Measurements from ENCODE around the gene CNTNAP2.
"Not testable (repeated sequence)": the region's sequence is repeated elsewhere in the genome, so short reads cannot be mapped to it uniquely, and the experiment has no call there.

The CNTNAP2 gene

DNA sequence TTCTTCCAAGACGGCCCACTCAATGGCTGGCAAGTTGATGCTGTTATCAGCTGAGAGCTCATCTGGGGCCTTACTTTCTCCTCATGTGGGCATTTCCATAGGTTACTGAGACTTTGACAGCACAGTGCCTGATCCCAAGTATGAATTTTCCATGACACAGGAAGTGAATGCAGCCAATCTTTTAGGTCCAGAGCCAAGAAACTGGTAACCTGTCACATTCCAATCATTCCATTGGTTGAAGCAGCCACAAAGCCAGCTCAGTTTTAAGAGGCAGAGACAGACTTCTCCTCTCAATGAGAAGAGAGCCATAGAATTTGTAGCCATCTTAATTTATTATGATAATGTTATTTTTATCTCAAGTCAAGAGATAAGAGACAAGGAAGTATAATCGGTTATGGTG lies 775.5 kb downstream of the CNTNAP2 start:
- no peaks in the 10 kb centered on the region for H3K4me1 ChIP-seq (ENCODE audit: control insufficient read depth in 2 of 2, insufficient read depth in 2 of 2, low read length in 2 of 2)
- no peaks in the 10 kb centered on the region for H3K36me3 ChIP-seq (ENCODE audit: control insufficient read depth in 2 of 2, insufficient read depth in 2 of 2, low read length in 2 of 2)
- no peaks in the 10 kb centered on the region for H3K27me3 ChIP-seq (ENCODE audit: control insufficient read depth in 2 of 2, insufficient read depth in 2 of 2, low read length in 2 of 2)
- H3K27ac ChIP-seq (ENCODE audit: low read depth in 2 of 2, low read length in 2 of 2) = no peak overlapping the region
- H3K9me3 ChIP-seq (ENCODE audit: control insufficient read depth in 2 of 2, low read length in 2 of 2) = peaks cover 0 to 2% of the 10 kb centered on the region in 2 donors
- H3K4me3 ChIP-seq (ENCODE audit: low read length in 2 of 2) = no peak overlapping the region
- no peak overlapping the region for H3K9ac ChIP-seq (ENCODE audit: low read depth in 1 of 2, low read length in 2 of 2)

DNA sequence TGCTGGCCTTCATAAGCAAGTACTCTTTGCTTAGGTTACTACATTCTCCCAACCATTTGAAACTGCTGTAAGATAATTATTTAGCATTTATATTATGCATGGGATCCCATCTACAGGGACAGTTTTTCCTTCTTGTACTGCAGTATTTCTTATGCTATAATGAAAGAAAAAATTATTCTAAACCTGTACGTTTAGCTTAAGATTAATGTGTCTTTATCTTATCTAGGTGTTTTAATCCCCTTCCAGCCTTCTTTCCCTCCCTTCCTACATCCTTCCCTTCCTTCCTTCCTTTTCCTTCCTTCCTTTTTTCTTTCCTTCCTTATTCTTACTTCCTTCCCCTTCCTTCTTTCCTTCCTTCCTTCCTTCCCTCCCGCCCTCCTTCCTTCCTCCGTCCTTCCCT lies 778.3 kb downstream of the CNTNAP2 start:
- no peaks in the 10 kb centered on the region for H3K27me3 ChIP-seq (ENCODE audit: control insufficient read depth in 2 of 2, insufficient read depth in 2 of 2, low read length in 2 of 2)
- H3K4me3 ChIP-seq (ENCODE audit: low read length in 2 of 2) = no peak overlapping the region
- no peaks in the 10 kb centered on the region for H3K9me3 ChIP-seq (ENCODE audit: control insufficient read depth in 2 of 2, low read length in 2 of 2)
- no peak overlapping the region for H3K27ac ChIP-seq (ENCODE audit: low read depth in 2 of 2, low read length in 2 of 2)
- no peak overlapping the region for H3K9ac ChIP-seq (ENCODE audit: low read depth in 1 of 2, low read length in 2 of 2)
- H3K4me1 ChIP-seq (ENCODE audit: control insufficient read depth in 2 of 2, insufficient read depth in 2 of 2, low read length in 2 of 2) = no peaks in the 10 kb centered on the region
- H3K36me3 ChIP-seq (ENCODE audit: control insufficient read depth in 2 of 2, insufficient read depth in 2 of 2, low read length in 2 of 2) = no peaks in the 10 kb centered on the region

DNA sequence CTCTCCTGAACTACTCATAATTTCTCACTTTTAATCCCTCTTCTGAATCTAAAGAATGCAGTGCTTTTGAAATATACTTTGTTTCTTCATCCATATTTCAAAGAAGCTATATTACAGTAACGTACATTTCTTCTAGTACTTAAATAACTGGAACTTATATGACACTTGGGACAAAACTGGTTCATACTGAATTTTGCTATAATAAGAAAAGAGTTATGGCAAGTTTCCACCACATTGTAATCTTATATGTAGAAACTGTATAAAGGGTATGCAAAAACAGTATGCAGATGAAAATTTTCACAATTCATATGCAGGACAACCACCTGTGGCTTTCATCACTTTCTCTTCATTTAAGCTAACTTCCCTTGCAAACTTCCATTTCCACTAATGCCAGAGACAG lies 785.7 kb downstream of the CNTNAP2 start:
- no peak overlapping the region for H3K9ac ChIP-seq (ENCODE audit: low read depth in 1 of 2, low read length in 2 of 2)
- no peaks in the 10 kb centered on the region for H3K36me3 ChIP-seq (ENCODE audit: control insufficient read depth in 2 of 2, insufficient read depth in 2 of 2, low read length in 2 of 2)
- H3K27me3 ChIP-seq (ENCODE audit: control insufficient read depth in 2 of 2, insufficient read depth in 2 of 2, low read length in 2 of 2) = no peaks in the 10 kb centered on the region
- H3K4me3 ChIP-seq (ENCODE audit: low read length in 2 of 2) = no peak overlapping the region
- no peaks in the 10 kb centered on the region for H3K9me3 ChIP-seq (ENCODE audit: control insufficient read depth in 2 of 2, low read length in 2 of 2)
- H3K4me1 ChIP-seq (ENCODE audit: control insufficient read depth in 2 of 2, insufficient read depth in 2 of 2, low read length in 2 of 2) = no peaks in the 10 kb centered on the region
- H3K27ac ChIP-seq (ENCODE audit: low read depth in 2 of 2, low read length in 2 of 2) = no peak overlapping the region

DNA sequence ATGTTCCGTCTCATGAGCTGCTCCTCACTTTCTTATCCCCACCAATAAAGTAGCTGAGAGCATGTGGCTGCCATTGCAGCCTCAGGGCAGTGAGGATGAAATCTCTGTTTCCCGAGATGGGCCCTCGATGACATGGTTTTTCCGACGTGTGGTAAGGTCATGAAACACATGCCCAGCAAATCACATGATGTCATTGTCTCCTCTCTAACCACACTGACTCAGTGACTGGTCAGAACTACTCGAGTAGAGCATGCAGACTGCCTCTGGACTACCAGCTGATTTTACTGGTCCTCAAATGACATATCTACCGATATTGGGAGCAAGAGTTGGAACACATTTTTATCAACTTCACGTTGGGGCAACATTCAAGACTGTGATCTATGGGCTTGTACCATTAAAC lies 786.1 kb downstream of the CNTNAP2 start:
- no peak overlapping the region for H3K9ac ChIP-seq (ENCODE audit: low read depth in 1 of 2, low read length in 2 of 2)
- H3K4me3 ChIP-seq (ENCODE audit: low read length in 2 of 2) = no peak overlapping the region

DNA sequence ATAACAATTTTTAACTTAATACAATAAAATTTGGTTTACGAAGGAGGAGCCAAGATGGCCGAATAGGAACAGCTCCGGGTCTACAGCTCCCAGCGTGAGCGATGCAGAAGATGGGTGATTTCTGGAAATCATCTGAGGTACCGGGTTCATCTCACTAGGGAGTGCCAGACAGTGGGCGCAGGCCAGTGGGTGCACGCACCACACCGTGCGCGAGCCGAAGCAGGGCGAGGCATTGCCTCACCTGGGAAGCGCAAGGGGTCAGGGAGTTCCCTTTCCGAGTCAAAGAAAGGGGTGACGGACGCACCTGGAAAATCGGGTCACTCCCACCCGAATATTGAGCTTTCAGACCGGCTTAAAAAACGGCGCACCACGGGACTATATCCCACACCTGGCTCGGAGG lies 789.1 kb downstream of the CNTNAP2 start:
- not testable (repeated sequence) for H3K9ac ChIP-seq (ENCODE audit: low read depth in 1 of 2, low read length in 2 of 2); H3K9me3 ChIP-seq (ENCODE audit: control insufficient read depth in 2 of 2, low read length in 2 of 2); H3K36me3 ChIP-seq (ENCODE audit: control insufficient read depth in 2 of 2, insufficient read depth in 2 of 2, low read length in 2 of 2); H3K27ac ChIP-seq (ENCODE audit: low read depth in 2 of 2, low read length in 2 of 2); H3K27me3 ChIP-seq (ENCODE audit: control insufficient read depth in 2 of 2, insufficient read depth in 2 of 2, low read length in 2 of 2); H3K4me3 ChIP-seq (ENCODE audit: low read length in 2 of 2); H3K4me1 ChIP-seq (ENCODE audit: control insufficient read depth in 2 of 2, insufficient read depth in 2 of 2, low read length in 2 of 2)

More for the DNA sequence above, 786.1 kb downstream of the CNTNAP2 start:
- Histone ChIP-seq H3K27me3 (ENCODE audit: control insufficient read depth in 2 of 2, insufficient read depth in 2 of 2, low read length in 2 of 2) (no peaks in the 10 kb centered on the region), H3K36me3 (ENCODE audit: control insufficient read depth in 2 of 2, insufficient read depth in 2 of 2, low read length in 2 of 2) (no peaks in the 10 kb centered on the region), H3K9me3 (ENCODE audit: control insufficient read depth in 2 of 2, low read length in 2 of 2) (no peaks in the 10 kb centered on the region), H3K4me1 (ENCODE audit: control insufficient read depth in 2 of 2, insufficient read depth in 2 of 2, low read length in 2 of 2) (no peaks in the 10 kb centered on the region), H3K27ac (ENCODE audit: low read depth in 2 of 2, low read length in 2 of 2) (no peak overlapping the region)

DNA sequence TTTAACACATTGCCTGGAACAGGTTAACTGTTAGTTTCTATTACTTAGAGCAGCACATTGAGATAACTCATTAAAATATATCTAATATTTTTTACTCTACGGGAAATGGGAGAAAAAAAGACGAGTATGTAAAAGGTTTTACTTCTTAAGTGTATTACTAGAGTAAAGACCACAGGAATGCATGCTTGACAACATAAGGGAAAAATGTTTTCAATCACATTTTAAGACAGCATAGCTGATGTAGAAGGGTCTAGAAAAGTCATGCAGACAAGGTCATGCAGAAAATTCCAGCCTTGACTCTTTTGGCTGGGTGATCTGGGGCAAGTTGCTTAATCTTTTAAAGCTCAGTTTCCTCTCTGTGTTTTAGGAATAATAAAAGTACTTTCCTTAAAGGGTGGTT lies 806.2 kb downstream of the CNTNAP2 start:
- peaks cover 0 to 2% of the 10 kb centered on the region in 2 donors for H3K9me3 ChIP-seq (ENCODE audit: control insufficient read depth in 2 of 2, low read length in 2 of 2)
- H3K27ac ChIP-seq (ENCODE audit: low read depth in 2 of 2, low read length in 2 of 2) = no peak overlapping the region

GRCh38 chr7:146926841-146927240 lies 810.2 kb downstream of the CNTNAP2 start:
- Histone ChIP-seq H3K4me3 (ENCODE audit: low read length in 2 of 2) (no peak overlapping the region), H3K36me3 (ENCODE audit: control insufficient read depth in 2 of 2, insufficient read depth in 2 of 2, low read length in 2 of 2) (no peaks in the 10 kb centered on the region)

More for the DNA sequence above, 806.2 kb downstream of the CNTNAP2 start:
- no peaks in the 10 kb centered on the region for H3K4me1 ChIP-seq (ENCODE audit: control insufficient read depth in 2 of 2, insufficient read depth in 2 of 2, low read length in 2 of 2)
- no peak overlapping the region for H3K4me3 ChIP-seq (ENCODE audit: low read length in 2 of 2)
- H3K36me3 ChIP-seq (ENCODE audit: control insufficient read depth in 2 of 2, insufficient read depth in 2 of 2, low read length in 2 of 2) = no peaks in the 10 kb centered on the region
- H3K9ac ChIP-seq (ENCODE audit: low read depth in 1 of 2, low read length in 2 of 2) = no peak overlapping the region
- no peaks in the 10 kb centered on the region for H3K27me3 ChIP-seq (ENCODE audit: control insufficient read depth in 2 of 2, insufficient read depth in 2 of 2, low read length in 2 of 2)

DNA sequence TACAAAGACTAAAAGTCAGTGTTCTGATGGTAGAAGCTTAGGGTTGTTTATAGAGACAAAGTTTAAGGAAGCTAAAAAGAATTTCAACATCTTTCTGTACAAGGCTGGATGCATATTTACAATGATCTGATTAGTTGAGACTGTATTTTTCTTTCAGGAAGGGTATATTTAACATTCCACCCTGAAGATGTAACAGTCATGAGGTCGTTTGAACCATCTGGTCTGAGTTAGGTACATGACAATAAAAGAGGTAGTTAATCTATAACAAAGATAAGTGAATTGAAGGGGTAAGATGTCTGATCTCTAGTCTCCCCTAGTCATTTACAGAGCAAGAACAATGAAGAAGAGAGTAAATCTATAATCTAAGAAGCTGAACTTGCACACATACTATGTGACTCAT lies 821.2 kb downstream of the CNTNAP2 start:
- no peaks in the 10 kb centered on the region for H3K27me3 ChIP-seq (ENCODE audit: control insufficient read depth in 2 of 2, insufficient read depth in 2 of 2, low read length in 2 of 2)
- H3K4me3 ChIP-seq (ENCODE audit: low read length in 2 of 2) = no peak overlapping the region
- no peak overlapping the region for H3K9ac ChIP-seq (ENCODE audit: low read depth in 1 of 2, low read length in 2 of 2)
- no peaks in the 10 kb centered on the region for H3K4me1 ChIP-seq (ENCODE audit: control insufficient read depth in 2 of 2, insufficient read depth in 2 of 2, low read length in 2 of 2)
- no peaks in the 10 kb centered on the region for H3K9me3 ChIP-seq (ENCODE audit: control insufficient read depth in 2 of 2, low read length in 2 of 2)
- no peaks in the 10 kb centered on the region for H3K36me3 ChIP-seq (ENCODE audit: control insufficient read depth in 2 of 2, insufficient read depth in 2 of 2, low read length in 2 of 2)
- H3K27ac ChIP-seq (ENCODE audit: low read depth in 2 of 2, low read length in 2 of 2) = no peak overlapping the region

More at GRCh38 chr7:146926841-146927240, 810.2 kb downstream of the CNTNAP2 start:
- H3K9me3 ChIP-seq (ENCODE audit: control insufficient read depth in 2 of 2, low read length in 2 of 2) = no peaks in the 10 kb centered on the region
- H3K9ac ChIP-seq (ENCODE audit: low read depth in 1 of 2, low read length in 2 of 2) = no peak overlapping the region
- H3K27ac ChIP-seq (ENCODE audit: low read depth in 2 of 2, low read length in 2 of 2) = no peak overlapping the region
- H3K4me1 ChIP-seq (ENCODE audit: control insufficient read depth in 2 of 2, insufficient read depth in 2 of 2, low read length in 2 of 2) = no peaks in the 10 kb centered on the region
- H3K27me3 ChIP-seq (ENCODE audit: control insufficient read depth in 2 of 2, insufficient read depth in 2 of 2, low read length in 2 of 2) = no peaks in the 10 kb centered on the region

DNA sequence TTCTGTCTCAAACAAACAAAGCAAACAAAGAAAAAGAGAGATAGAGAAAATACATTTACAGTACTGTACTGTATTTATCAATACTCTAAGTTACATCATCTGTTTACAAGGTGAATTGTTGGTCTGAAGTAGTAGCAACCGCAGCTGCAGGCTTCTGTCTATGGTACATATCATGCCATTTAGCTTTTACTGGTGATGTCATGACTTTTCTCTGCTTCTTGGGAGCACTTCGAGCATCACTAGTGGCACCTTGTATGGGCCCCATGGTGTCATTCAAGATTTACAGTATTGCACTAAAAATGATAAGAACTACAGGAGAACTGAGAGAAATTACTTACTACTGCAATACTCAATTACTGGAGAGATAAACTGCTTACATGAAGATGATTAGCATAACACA lies 826.9 kb downstream of the CNTNAP2 start:
- Histone ChIP-seq H3K27me3 (ENCODE audit: control insufficient read depth in 2 of 2, insufficient read depth in 2 of 2, low read length in 2 of 2) (no peaks in the 10 kb centered on the region), H3K27ac (ENCODE audit: low read depth in 2 of 2, low read length in 2 of 2) (no peak overlapping the region), H3K9me3 (ENCODE audit: control insufficient read depth in 2 of 2, low read length in 2 of 2) (no peaks in the 10 kb centered on the region), H3K9ac (ENCODE audit: low read depth in 1 of 2, low read length in 2 of 2) (no peak overlapping the region), H3K36me3 (ENCODE audit: control insufficient read depth in 2 of 2, insufficient read depth in 2 of 2, low read length in 2 of 2) (no peaks in the 10 kb centered on the region), H3K4me3 (ENCODE audit: low read length in 2 of 2) (no peak overlapping the region), H3K4me1 (ENCODE audit: control insufficient read depth in 2 of 2, insufficient read depth in 2 of 2, low read length in 2 of 2) (no peaks in the 10 kb centered on the region)

DNA sequence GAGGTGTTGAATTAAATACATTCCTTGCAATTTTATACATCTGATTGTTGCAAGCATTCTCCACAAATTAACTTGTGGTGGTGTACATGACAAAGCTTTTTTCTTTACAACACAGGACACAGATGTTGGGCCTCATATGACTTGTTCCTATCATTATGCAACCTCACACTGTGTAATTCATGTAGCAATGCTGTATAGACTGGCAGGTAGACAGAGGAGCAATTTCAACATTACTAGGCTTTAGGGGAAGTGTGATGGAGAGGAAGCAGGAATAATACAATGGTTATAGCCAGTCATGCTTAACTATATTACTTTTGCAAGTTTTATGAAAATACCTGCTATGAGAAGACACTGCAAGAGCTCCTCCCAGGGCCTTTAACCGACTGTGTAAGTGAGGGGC lies 832.1 kb downstream of the CNTNAP2 start:
- no peaks in the 10 kb centered on the region for H3K36me3 ChIP-seq (ENCODE audit: control insufficient read depth in 2 of 2, insufficient read depth in 2 of 2, low read length in 2 of 2)
- no peak overlapping the region for H3K27ac ChIP-seq (ENCODE audit: low read depth in 2 of 2, low read length in 2 of 2)
- no peaks in the 10 kb centered on the region for H3K9me3 ChIP-seq (ENCODE audit: control insufficient read depth in 2 of 2, low read length in 2 of 2)
- no peaks in the 10 kb centered on the region for H3K4me1 ChIP-seq (ENCODE audit: control insufficient read depth in 2 of 2, insufficient read depth in 2 of 2, low read length in 2 of 2)
- H3K27me3 ChIP-seq (ENCODE audit: control insufficient read depth in 2 of 2, insufficient read depth in 2 of 2, low read length in 2 of 2) = no peaks in the 10 kb centered on the region
- H3K9ac ChIP-seq (ENCODE audit: low read depth in 1 of 2, low read length in 2 of 2) = no peak overlapping the region
- H3K4me3 ChIP-seq (ENCODE audit: low read length in 2 of 2) = no peak overlapping the region

DNA sequence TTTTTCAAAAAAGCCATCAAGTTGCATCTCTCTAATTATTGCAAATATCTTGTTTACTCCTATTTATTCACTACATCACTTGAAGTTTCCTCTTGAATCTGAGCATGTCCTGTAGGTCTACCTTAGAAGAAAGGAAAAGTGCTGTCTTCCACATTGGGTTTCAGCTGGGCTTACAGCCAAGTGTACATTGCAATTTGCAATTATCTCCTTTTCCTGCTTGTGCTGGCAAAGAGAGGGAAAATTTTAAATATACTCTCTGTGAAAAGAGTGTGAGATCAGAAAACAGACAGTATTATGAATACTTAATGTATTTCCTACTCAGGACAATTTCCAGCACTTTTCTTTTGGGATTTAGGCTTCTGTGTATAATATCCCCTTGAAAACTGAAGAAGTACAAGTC lies 839.7 kb downstream of the CNTNAP2 start:
- no peaks in the 10 kb centered on the region for H3K27me3 ChIP-seq (ENCODE audit: control insufficient read depth in 2 of 2, insufficient read depth in 2 of 2, low read length in 2 of 2)
- H3K9me3 ChIP-seq (ENCODE audit: control insufficient read depth in 2 of 2, low read length in 2 of 2) = no peaks in the 10 kb centered on the region
- H3K9ac ChIP-seq (ENCODE audit: low read depth in 1 of 2, low read length in 2 of 2) = no peak overlapping the region
- H3K4me1 ChIP-seq (ENCODE audit: control insufficient read depth in 2 of 2, insufficient read depth in 2 of 2, low read length in 2 of 2) = no peaks in the 10 kb centered on the region
- no peaks in the 10 kb centered on the region for H3K36me3 ChIP-seq (ENCODE audit: control insufficient read depth in 2 of 2, insufficient read depth in 2 of 2, low read length in 2 of 2)
- H3K4me3 ChIP-seq (ENCODE audit: low read length in 2 of 2) = no peak overlapping the region
- H3K27ac ChIP-seq (ENCODE audit: low read depth in 2 of 2, low read length in 2 of 2) = no peak overlapping the region
